ENCODE measurements around the gene MAGEB17.

DNA sequence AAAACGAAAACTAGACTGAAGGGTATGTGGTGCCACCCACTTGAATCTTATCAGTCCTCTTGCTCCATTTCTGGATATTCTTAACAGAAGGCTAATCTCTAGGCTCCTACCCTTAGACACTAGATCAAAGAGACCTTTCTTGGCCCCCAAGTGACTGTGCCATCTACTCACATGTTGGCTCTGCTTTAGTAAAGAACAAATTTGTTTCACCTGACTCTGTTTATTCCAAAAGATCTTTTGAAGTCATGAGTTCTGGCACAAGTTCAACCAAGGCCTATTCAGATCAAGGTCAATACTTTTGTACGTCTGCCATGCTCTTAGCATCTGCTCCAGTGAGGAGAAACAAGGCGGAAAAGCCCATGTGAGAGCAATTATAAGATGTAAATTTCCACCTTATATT, 37.3 kb downstream of the MAGEB17 start:
- TF ChIP-seq ZNF274 (IDR thresholded peaks at IDR 0.05; ENCODE audit: low read depth, low read length) = no peak
- no peak for TF ChIP-seq YY1 (IDR thresholded peaks at IDR 0.05; ENCODE audit: insufficient read depth, insufficient read length)
